MM.1S (cell line): Measurements from ENCODE around the gene PRR5.

Experiments
- DNase-seq: peaks from one replicate; pipeline ENCODE4 v3.0.0-alpha.2; 2015
- H2AFZ ChIP-seq: fragments of 300-600 bp; sonication (generic); 2 replicates; pipeline ENCODE4 v1.6.0; 2016; ENCODE audit warnings: antibody characterized with exemption, low read length
- H3F3A ChIP-seq: fragments of 300-600 bp; sonication (generic); 2 replicates; pipeline ENCODE4 v1.6.1; 2016; ENCODE audit warnings: mild to moderate bottlenecking, antibody characterized with exemption, low read length, moderate library complexity, mixed read lengths; ENCODE audit not compliant: insufficient read depth
- H3K27ac ChIP-seq: fragments of 300-600 bp; sonication (generic); 2 replicates; pipeline ENCODE4 v1.5.1; 2016; ENCODE audit warnings: mild to moderate bottlenecking, low read length
- H3K27me3 ChIP-seq: fragments of 300-600 bp; sonication (generic); replicated peaks from 2 replicates; pipeline ENCODE4 v1.6.0; 2016; ENCODE audit warnings: low read length; ENCODE audit not compliant: insufficient read depth
- H3K36me3 ChIP-seq: fragments of 300-600 bp; sonication (generic); replicated peaks from 2 replicates; pipeline ENCODE4 v1.6.1; 2016; ENCODE audit warnings: mild to moderate bottlenecking, low read length, mixed read lengths; ENCODE audit not compliant: insufficient read depth
- H3K4me1 ChIP-seq: fragments of 300-600 bp; sonication (generic); 2 replicates; pipeline ENCODE4 v1.6.1; 2016; ENCODE audit warnings: low read length, mixed read lengths
- H3K4me2 ChIP-seq: fragments of 300-600 bp; sonication (generic); 2 replicates; pipeline ENCODE4 v1.6.0; 2016; ENCODE audit warnings: low read depth, low read length
- H3K4me3 ChIP-seq: fragments of 300-600 bp; sonication (generic); 2 replicates; pipeline ENCODE4 v1.5.1; 2016; ENCODE audit warnings: low read length, mixed read lengths
- H3K79me2 ChIP-seq: fragments of 300-600 bp; sonication (generic); 2 replicates; pipeline ENCODE4 v1.6.1; 2016; ENCODE audit warnings: mixed run types, low read length, mixed read lengths
- H3K9ac ChIP-seq: fragments of 300-600 bp; sonication (generic); 2 replicates; pipeline ENCODE4 v1.6.1; 2016; ENCODE audit warnings: low read length, mixed read lengths
- H3K9me2 ChIP-seq: fragments of 300-600 bp; sonication (generic); replicated peaks from 2 replicates; pipeline ENCODE4 v1.6.1; 2016; ENCODE audit warnings: mild to moderate bottlenecking, low read length, mixed read lengths; ENCODE audit not compliant: insufficient read depth
- H3K9me3 ChIP-seq: fragments of 300-600 bp; sonication (generic); replicated peaks from 2 replicates; pipeline ENCODE4 v1.6.1; 2016; ENCODE audit warnings: mild to moderate bottlenecking, low read length, mixed read lengths; ENCODE audit not compliant: insufficient read depth
- H4K20me1 ChIP-seq: fragments of 300-600 bp; sonication (generic); 2 replicates; pipeline ENCODE4 v1.6.1; 2016; ENCODE audit warnings: mild to moderate bottlenecking, low read length, moderate library complexity, mixed read lengths; ENCODE audit not compliant: insufficient read depth
- CTCF ChIP-seq: fragments of 300-600 bp; sonication (generic); IDR thresholded peaks from 2 replicates; pipeline ENCODE4 v1.5.1; 2016; ENCODE audit warnings: antibody characterized with exemption, low read length, mixed read lengths
- EZH2 ChIP-seq: fragments of 300-600 bp; sonication (generic); optimal IDR thresholded peaks from 2 replicates; pipeline ENCODE3; 2017; ENCODE audit warnings: low read depth, mild to moderate bottlenecking, antibody characterized with exemption, low read length, mixed read lengths
- EZH2phosphoT487 ChIP-seq: fragments of 300-600 bp; sonication (generic); IDR thresholded peaks from 2 replicates; pipeline ENCODE4 v1.6.1; 2018; ENCODE audit warnings: antibody characterized with exemption, low read length

PRR5 gene

GRCh38 chr22:44755956-44756361 is 54.0 kb downstream of the PRR5 start:
- no peaks in the 10 kb centered on the region for H3K36me3 ChIP-seq
- H3K4me3 ChIP-seq = no peak overlapping the region

GRCh38 chr22:44758344-44758973 is 56.5 kb downstream of the PRR5 start:
- Histone ChIP-seq H3K4me2 (no peak overlapping the region), H3K9ac (no peak overlapping the region), H3K27ac (no peak overlapping the region), H3K79me2 (no peaks in the 10 kb centered on the region), H3F3A (no peaks in the 10 kb centered on the region), H4K20me1 (no peaks in the 10 kb centered on the region), H2AFZ (no peak overlapping the region), H3K9me2 (no peaks in the 10 kb centered on the region), H3K27me3 (peaks cover 96% of the 10 kb centered on the region), H3K36me3 (no peaks in the 10 kb centered on the region), H3K4me1 (no peaks in the 10 kb centered on the region), H3K4me3 (no peak overlapping the region), H3K9me3 (no peaks in the 10 kb centered on the region)
- TF ChIP-seq EZH2phosphoT487 (no peak), EZH2 (no peak), CTCF (no peak)
- DNase-seq = no peak

More at GRCh38 chr22:44755956-44756361, 54.0 kb downstream of the PRR5 start:
- no peak overlapping the region for H3K27ac ChIP-seq
- H2AFZ ChIP-seq = no peak overlapping the region
- H3K79me2 ChIP-seq = no peaks in the 10 kb centered on the region
- H3K4me1 ChIP-seq = no peaks in the 10 kb centered on the region
- H3K9me3 ChIP-seq = no peaks in the 10 kb centered on the region
- DNase-seq = no peak
- H3K9ac ChIP-seq = no peak overlapping the region
- H3K4me2 ChIP-seq = no peak overlapping the region
- no peaks in the 10 kb centered on the region for H3F3A ChIP-seq
- no peaks in the 10 kb centered on the region for H3K9me2 ChIP-seq
- no peak for TF ChIP-seq EZH2
- no peak for TF ChIP-seq CTCF
- no peak for TF ChIP-seq EZH2phosphoT487
- no peaks in the 10 kb centered on the region for H4K20me1 ChIP-seq
- H3K27me3 ChIP-seq = peaks cover 86% of the 10 kb centered on the region

GRCh38 chr22:44759001-44759400 is 57.0 kb downstream of the PRR5 start:
- Histone ChIP-seq H3K79me2 (no peaks in the 10 kb centered on the region), H3F3A (no peaks in the 10 kb centered on the region)

More at GRCh38 chr22:44759001-44759400, 57.0 kb downstream of the PRR5 start:
- Histone ChIP-seq H3K4me2 (no peak overlapping the region), H3K9me2 (no peaks in the 10 kb centered on the region), H3K27me3 (peaks cover 95% of the 10 kb centered on the region), H2AFZ (no peak overlapping the region), H3K36me3 (no peaks in the 10 kb centered on the region), H3K4me3 (no peak overlapping the region), H4K20me1 (no peaks in the 10 kb centered on the region), H3K4me1 (no peaks in the 10 kb centered on the region), H3K27ac (no peak overlapping the region), H3K9me3 (no peaks in the 10 kb centered on the region), H3K9ac (no peak overlapping the region)
- DNase-seq = no peak
- TF ChIP-seq CTCF (no peak), EZH2phosphoT487 (no peak), EZH2 (no peak)
